Measurements from ENCODE around the gene HS3ST3B1. TPM values are rescaled to one million over a fixed set of nuclear protein-coding genes. Genes with fewer than 3 reads are reported as not detected.

HS3ST3B1 gene
- total and polyA plus RNA-seq, 7 donors = 0.23 to 1.6 (median 0.64) TPM

DNA sequence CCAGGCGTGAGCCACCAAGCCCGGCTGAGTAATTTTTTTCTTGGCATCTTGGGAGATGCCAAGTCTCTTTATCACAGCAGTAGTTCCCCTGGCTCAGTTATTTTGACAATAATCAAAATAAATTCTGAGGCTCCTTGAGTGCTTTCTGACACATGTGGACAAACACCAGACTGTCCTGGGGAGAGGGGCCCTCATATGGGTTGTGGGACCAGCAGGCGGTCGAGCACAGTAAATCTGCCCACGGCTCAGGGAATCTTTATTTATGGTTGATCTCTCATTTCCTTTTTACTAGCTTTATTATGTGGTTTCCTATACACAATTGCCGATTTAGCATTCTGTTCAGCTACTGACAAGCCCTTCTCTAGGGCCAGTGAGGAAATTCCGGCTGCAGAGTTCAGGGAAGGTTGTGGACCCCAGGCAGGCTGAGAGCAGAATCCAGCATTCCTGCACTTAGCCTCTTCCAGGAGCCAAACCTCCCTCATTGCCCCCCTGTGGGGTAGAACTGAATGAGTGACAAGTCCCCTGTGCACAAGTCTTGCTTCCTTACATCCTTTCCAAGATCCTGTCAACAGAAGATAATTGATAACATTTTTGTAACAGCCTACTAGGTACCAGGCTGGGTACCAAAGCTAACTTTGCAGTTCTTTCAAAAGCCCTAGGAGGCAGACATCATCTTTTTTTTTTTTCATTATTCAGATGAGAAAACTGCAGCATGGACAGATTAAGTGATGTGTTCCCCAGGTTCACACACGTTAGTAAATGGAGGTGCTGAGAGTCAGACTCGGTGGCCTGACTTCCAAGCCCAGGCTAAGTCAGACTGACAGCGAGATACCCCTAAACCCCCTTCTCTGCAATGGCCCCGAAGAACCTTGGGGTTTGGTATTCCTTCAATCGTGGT is 40.2 kb downstream of the HS3ST3B1 start:
- Histone ChIP-seq H3K36me3 (ENCODE audit: insufficient read depth in 1 of 2, low read depth in 1 of 2) (no peaks in the 10 kb centered on the region), H3K4me1 (no peaks in the 10 kb centered on the region), H3K27ac (no peak overlapping the region), H3K4me3 (no peak overlapping the region), H3K27me3 (ENCODE audit: insufficient read depth in 3 of 3, low read length in 2 of 3) (no peaks in the 10 kb centered on the region), H3K9me3 (no peaks in the 10 kb centered on the region)
- no peak for ATAC-seq
- intact Hi-C loops (cut with DNase I) = no loop called here
- WGBS, 3 donors = 57 to 60% (median 57%) methylated on average over 12 of the region's 12 CpGs
- DNase-seq = no peak
- TF ChIP-seq, protein P1, sequence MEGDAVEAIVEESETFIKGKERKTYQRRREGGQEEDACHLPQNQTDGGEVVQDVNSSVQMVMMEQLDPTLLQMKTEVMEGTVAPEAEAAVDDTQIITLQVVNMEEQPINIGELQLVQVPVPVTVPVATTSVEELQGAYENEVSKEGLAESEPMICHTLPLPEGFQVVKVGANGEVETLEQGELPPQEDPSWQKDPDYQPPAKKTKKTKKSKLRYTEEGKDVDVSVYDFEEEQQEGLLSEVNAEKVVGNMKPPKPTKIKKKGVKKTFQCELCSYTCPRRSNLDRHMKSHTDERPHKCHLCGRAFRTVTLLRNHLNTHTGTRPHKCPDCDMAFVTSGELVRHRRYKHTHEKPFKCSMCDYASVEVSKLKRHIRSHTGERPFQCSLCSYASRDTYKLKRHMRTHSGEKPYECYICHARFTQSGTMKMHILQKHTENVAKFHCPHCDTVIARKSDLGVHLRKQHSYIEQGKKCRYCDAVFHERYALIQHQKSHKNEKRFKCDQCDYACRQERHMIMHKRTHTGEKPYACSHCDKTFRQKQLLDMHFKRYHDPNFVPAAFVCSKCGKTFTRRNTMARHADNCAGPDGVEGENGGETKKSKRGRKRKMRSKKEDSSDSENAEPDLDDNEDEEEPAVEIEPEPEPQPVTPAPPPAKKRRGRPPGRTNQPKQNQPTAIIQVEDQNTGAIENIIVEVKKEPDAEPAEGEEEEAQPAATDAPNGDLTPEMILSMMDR (IDR thresholded peaks at IDR 0.05) = no peak

DNA sequence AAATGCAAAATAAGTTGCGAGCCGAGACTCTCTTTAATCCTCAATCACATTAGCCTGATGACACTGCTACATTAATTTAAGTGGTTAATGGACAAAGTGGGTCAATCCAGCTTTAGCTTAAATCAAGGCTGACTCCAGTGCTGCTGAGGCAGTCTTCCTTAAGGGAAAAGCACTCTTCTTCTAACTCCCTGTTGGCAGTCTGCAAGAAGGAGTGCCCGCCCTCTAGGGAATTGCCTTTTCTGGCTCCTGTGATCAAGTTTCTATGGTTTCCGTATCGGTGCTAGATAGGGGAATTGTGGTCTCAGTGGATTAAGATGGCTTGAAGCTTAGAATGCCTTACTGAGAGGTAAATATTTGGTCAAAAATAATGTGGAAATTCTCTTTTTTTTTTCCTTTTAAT is 41.0 kb downstream of the HS3ST3B1 start:
- intact Hi-C loops (cut with DNase I) = no loop called here
- no peak for DNase-seq
- Histone ChIP-seq H3K36me3 (ENCODE audit: insufficient read depth in 1 of 2, low read depth in 1 of 2) (no peaks in the 10 kb centered on the region), H3K4me1 (no peaks in the 10 kb centered on the region), H3K9me3 (no peaks in the 10 kb centered on the region), H3K4me3 (no peak overlapping the region), H3K27ac (no peak overlapping the region), H3K27me3 (ENCODE audit: insufficient read depth in 3 of 3, low read length in 2 of 3) (no peaks in the 10 kb centered on the region)
- no peak for ATAC-seq
- TF ChIP-seq, protein P1 (IDR thresholded peaks at IDR 0.05) = no peak
- 48 to 55% (median 54%) methylated on average over 5 of the region's 5 CpGs for WGBS, 3 donors

GRCh38 chr17:14346801-14347200 is 45.9 kb downstream of the HS3ST3B1 start:
- TF ChIP-seq, protein P1 (IDR thresholded peaks at IDR 0.05) = no peak
- ATAC-seq (no peak), DNase-seq (no peak)
- H3K4me3 ChIP-seq = no peak overlapping the region
- H3K27ac ChIP-seq = no peak overlapping the region
- H3K27me3 ChIP-seq (ENCODE audit: insufficient read depth in 3 of 3, low read length in 2 of 3) = no peaks in the 10 kb centered on the region
- intact Hi-C loops (cut with DNase I) = no loop called here
- 84 to 89% (median 86%) methylated on average over 6 of the region's 6 CpGs for WGBS, 3 donors
- no peaks in the 10 kb centered on the region for H3K36me3 ChIP-seq (ENCODE audit: insufficient read depth in 1 of 2, low read depth in 1 of 2)
- H3K9me3 ChIP-seq = no peaks in the 10 kb centered on the region
- no peaks in the 10 kb centered on the region for H3K4me1 ChIP-seq

DNA sequence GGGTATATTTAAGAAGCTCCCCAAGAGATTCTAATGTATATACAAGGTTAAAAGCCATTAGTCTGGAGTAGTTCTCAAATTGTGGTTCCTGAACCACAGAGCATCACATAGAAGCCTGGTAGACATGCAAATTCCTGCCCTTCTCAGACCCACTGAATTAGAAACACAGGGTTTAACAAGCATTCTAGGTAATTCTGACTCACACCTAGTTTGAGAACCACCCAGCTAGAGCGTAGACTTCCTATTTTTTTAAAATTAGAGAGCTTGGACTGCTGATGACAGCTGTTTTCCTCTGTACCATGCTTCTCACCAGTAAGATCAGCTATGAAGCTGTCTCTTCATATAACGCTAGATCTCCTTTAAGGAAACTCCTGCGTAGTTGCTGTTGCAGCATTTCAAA is 50.6 kb downstream of the HS3ST3B1 start:
- H3K27me3 ChIP-seq (ENCODE audit: insufficient read depth in 3 of 3, low read length in 2 of 3) = no peaks in the 10 kb centered on the region
- H3K4me1 ChIP-seq = no peaks in the 10 kb centered on the region
- H3K4me3 ChIP-seq = no peak overlapping the region
- intact Hi-C loops (cut with DNase I) = no loop called here
- H3K27ac ChIP-seq = no peak overlapping the region
- DNase-seq (no peak), ATAC-seq (no peak)
- no peaks in the 10 kb centered on the region for H3K36me3 ChIP-seq (ENCODE audit: insufficient read depth in 1 of 2, low read depth in 1 of 2)
- no peaks in the 10 kb centered on the region for H3K9me3 ChIP-seq
- 80 to 87% (median 81%) methylated on average over 3 of the region's 3 CpGs for WGBS, 3 donors
- TF ChIP-seq, protein P1 (IDR thresholded peaks at IDR 0.05) = no peak
